Calu3 (cell line): ENCODE data around the gene SLIT1. TPM values are rescaled to one million over a fixed set of nuclear protein-coding genes. Genes with fewer than 3 reads are reported as not detected.

ENCODE experiments used
- BruUV-seq: library from RNA; stranded (reverse); fragments of 400-500 nt; replicated peaks from 2 replicates; lab custom pipeline; 2021; lab: Mats Ljungman, UMichigan
- CTCF ChIA-PET: fragments of 300-600 bp; sonication (Branson Sonifier 250); formaldehyde crosslinking; loops from one replicate; lab custom pipeline; 2022; ENCODE audit warnings: antibody characterized with exemption; lab: Charles Lee
- DNase-seq: peaks from one replicate; pipeline ENCODE4 v3.0.0; 2022
- H3K27ac Mint-ChIP-seq: one replicate; pipeline ENCODE4 v1.8.0; 2022; ENCODE audit warnings: mixed read lengths; ENCODE audit not compliant: unreplicated experiment
- H3K27me3 Mint-ChIP-seq: one replicate; pipeline ENCODE4 v1.8.0; 2022; ENCODE audit warnings: mixed read lengths; ENCODE audit not compliant: unreplicated experiment
- H3K36me3 Mint-ChIP-seq: one replicate; pipeline ENCODE4 v1.8.0; 2022; ENCODE audit warnings: mild to moderate bottlenecking, moderate library complexity, mixed read lengths; ENCODE audit not compliant: insufficient read depth, unreplicated experiment
- H3K4me1 Mint-ChIP-seq: one replicate; pipeline ENCODE4 v1.8.0; 2022; ENCODE audit warnings: mild to moderate bottlenecking, low read depth, mixed read lengths; ENCODE audit not compliant: unreplicated experiment
- H3K4me3 Mint-ChIP-seq: one replicate; pipeline ENCODE4 v1.8.0; 2022; ENCODE audit warnings: mild to moderate bottlenecking, low read depth, moderate library complexity, mixed read lengths; ENCODE audit not compliant: unreplicated experiment
- H3K9me3 Mint-ChIP-seq: one replicate; pipeline ENCODE4 v1.8.0; 2022; ENCODE audit warnings: low read depth, mixed read lengths; ENCODE audit not compliant: unreplicated experiment
- intact Hi-C: fragments of 100-400 bp; cut with micrococcal nuclease; formaldehyde crosslinking; loops from one replicate; pipeline ENCODE4 v1.10.0; 2022; ENCODE audit not compliant: unreplicated experiment
- total RNA-seq: library from RNA; stranded (reverse); gene quantifications from 2 replicates; pipeline ENCODE4 v1.2.3, GENCODE V29; 2022
- TF ChIP-seq, protein P1 (sequence below): fragments of 200-600 bp; IDR thresholded peaks from one replicate; pipeline ENCODE4 v1.8.0; 2022; ENCODE audit warnings: antibody characterized with exemption; ENCODE audit not compliant: unreplicated experiment

Gene SLIT1
- total RNA-seq, 1 experiment from 2014 or later = not detected

- H3K4me3 Mint-ChIP-seq = no peak overlapping the region
- no peaks in the 10 kb centered on the region for H3K36me3 Mint-ChIP-seq
- H3K4me1 Mint-ChIP-seq = peaks cover 9% of the 10 kb centered on the region
- intact Hi-C loops = no loop called here
- DNase-seq = no peak
- CTCF ChIA-PET = no interaction called here
- BruUV-seq = no TSS peak
- TF ChIP-seq, protein P1, sequence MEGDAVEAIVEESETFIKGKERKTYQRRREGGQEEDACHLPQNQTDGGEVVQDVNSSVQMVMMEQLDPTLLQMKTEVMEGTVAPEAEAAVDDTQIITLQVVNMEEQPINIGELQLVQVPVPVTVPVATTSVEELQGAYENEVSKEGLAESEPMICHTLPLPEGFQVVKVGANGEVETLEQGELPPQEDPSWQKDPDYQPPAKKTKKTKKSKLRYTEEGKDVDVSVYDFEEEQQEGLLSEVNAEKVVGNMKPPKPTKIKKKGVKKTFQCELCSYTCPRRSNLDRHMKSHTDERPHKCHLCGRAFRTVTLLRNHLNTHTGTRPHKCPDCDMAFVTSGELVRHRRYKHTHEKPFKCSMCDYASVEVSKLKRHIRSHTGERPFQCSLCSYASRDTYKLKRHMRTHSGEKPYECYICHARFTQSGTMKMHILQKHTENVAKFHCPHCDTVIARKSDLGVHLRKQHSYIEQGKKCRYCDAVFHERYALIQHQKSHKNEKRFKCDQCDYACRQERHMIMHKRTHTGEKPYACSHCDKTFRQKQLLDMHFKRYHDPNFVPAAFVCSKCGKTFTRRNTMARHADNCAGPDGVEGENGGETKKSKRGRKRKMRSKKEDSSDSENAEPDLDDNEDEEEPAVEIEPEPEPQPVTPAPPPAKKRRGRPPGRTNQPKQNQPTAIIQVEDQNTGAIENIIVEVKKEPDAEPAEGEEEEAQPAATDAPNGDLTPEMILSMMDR = no peak
- peaks cover 64% of the 10 kb centered on the region for H3K27me3 Mint-ChIP-seq
- H3K27ac Mint-ChIP-seq = no peak overlapping the region
- no peaks in the 10 kb centered on the region for H3K9me3 Mint-ChIP-seq
These were observed 136.1 kb downstream of the SLIT1 start for GRCh38 chr10:97049670-97050069.

GRCh38 chr10:97048649-97049427 is 136.9 kb downstream of the SLIT1 start:
- DNase-seq = no peak
- CTCF ChIA-PET = interaction anchor here (0.7 kb wide), 1 partner anchor 21 kb away, joined by 3 read pairs; no protein-coding TSS in a partner anchor
- Mint-ChIP-seq H3K27me3 (peaks cover 56% of the 10 kb centered on the region), H3K36me3 (no peaks in the 10 kb centered on the region), H3K4me1 (peaks cover 9% of the 10 kb centered on the region), H3K9me3 (no peaks in the 10 kb centered on the region), H3K4me3 (no peak overlapping the region), H3K27ac (no peak overlapping the region)
- no TSS peak for BruUV-seq
- TF ChIP-seq, protein P1 = no peak
- intact Hi-C loops = no loop called here

DNA sequence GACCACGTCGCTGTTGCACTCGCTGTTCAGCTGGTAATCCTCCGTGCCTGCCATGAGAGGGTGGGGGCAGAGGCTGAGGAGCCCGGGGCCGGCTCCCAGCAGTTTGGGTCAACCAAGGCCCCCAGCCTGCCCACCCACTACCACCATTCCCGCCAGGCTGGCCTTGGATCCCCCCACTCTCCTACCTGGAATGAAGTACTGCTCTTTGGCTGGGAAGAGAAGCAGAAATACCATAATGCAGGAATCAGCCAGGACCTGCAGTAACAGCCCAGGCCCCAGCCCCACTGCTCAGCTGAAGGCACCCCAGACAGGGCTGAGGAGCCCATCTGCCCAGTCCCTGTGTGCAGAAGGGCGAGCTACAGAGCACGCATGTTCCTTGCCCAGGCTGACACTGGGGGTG is 138.0 kb downstream of the SLIT1 start:
- intact Hi-C loops = no loop called here
- BruUV-seq = no TSS peak

DNA sequence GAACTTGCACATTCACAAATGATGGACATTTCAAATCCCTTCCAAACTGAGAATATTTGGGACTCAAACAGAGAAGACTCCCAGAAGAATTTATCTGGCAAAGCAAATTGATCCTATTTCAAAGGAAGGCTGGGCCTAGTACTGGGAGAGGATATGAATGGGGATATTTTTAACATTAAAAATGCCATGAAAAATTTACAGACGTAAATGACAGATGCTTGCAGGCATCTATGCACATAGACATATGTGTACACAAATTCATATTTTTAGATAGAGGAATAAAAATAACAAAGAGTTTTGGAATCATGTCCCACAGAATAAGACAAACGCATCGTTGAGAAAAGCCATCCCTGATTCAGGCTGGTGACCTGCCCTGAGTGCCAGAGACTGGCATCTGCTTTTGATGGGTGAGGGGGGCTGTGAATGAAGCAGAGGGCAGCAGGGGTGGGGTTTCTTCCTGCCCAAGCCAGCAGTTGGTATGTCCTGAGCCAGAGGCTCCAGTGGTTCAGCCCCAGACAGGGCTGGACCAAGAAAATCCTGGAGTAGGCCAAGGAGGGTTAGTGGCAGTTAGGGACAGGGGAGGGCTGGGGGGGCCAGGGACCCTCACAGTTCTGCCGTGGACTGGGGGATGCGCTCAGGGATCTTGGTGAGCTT is 138.5 kb downstream of the SLIT1 start:
- TF ChIP-seq, protein P1 = no peak
- Mint-ChIP-seq H3K9me3 (no peaks in the 10 kb centered on the region), H3K4me1 (no peaks in the 10 kb centered on the region), H3K4me3 (no peak overlapping the region), H3K36me3 (peaks cover 5% of the 10 kb centered on the region), H3K27me3 (peaks cover 39% of the 10 kb centered on the region), H3K27ac (no peak overlapping the region)
- BruUV-seq = no TSS peak
- DNase-seq = no peak
- intact Hi-C loops = no loop called here
- CTCF ChIA-PET = no interaction called here

More for the DNA sequence above, 138.0 kb downstream of the SLIT1 start:
- Mint-ChIP-seq H3K4me1 (peaks cover under 1% of the 10 kb centered on the region), H3K36me3 (peaks cover 5% of the 10 kb centered on the region), H3K4me3 (no peak overlapping the region), H3K27me3 (peaks cover 45% of the 10 kb centered on the region), H3K9me3 (no peaks in the 10 kb centered on the region), H3K27ac (no peak overlapping the region)
- CTCF ChIA-PET = interaction anchor here (0.7 kb wide), 1 partner anchor 20 kb away, joined by 3 read pairs; no protein-coding TSS in a partner anchor
- DNase-seq = no peak
- TF ChIP-seq, protein P1 = no peak
